GM10847 (cell line): ENCODE measurements around the gene ARHGAP26.
A peak's percentile ranks its signal among the peaks of the same experiment; 100 is the strongest.

Experiments
- POLR2A ChIP-seq: IDR thresholded peaks from 2 replicates; pipeline ENCODE4 v1.6.1; 2011; ENCODE audit not compliant: insufficient read length; ENCODE audit errors: extremely low read depth

ARHGAP26 gene

DNA sequence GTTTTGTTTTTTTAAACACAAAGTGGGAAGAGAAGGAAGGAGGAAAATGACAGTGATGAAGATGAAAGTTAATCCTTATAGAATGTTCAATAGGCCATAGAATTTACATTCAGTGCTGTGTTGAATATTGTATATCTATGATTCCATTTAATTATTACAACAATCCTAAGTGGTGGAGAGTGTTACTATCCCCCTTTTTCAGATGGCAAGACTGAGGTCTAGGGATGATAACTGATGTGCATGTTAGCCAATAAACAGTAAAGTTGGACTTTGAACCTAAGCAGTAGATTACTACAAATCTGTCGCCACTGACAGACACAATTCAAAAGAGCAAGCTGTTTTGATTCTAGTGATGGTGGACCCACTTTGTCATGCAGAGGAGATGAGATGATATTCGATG lies 237.9 kb downstream of the ARHGAP26 start:
- TF ChIP-seq POLR2A, result no peak

DNA sequence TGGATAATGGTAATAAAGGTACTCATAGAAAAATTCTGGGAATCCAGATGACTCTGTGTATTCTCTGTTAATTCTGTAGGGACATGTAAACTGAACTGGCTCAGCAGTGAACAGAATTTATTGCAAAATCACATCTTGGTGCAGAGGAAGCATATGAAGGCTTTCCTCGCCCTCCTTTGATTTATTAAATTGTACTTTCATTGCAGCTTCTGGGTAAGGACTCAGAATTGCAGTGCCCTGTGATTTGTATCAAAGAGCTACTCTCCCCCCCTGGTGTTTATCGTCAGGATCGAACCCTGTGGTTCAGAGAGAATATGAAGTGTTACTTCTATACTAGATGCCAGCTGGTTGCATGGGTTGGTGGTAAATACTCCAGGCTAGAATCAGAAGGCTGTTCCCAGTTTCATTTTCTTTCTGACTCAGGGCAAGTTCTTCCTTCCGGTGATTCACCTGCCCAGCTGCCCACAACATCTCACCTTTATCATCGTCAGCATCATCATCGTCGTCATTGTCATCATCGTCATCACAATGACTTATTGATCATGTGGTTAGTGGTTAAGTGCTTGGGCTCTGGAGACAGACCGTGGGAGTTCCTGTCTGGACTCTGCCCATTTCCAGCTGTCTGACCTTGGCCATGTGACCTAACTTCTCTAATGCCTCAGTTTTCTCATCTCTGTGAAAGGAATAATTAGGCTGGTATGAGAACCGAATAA lies 238.8 kb downstream of the ARHGAP26 start:
- no peak for TF ChIP-seq POLR2A

DNA sequence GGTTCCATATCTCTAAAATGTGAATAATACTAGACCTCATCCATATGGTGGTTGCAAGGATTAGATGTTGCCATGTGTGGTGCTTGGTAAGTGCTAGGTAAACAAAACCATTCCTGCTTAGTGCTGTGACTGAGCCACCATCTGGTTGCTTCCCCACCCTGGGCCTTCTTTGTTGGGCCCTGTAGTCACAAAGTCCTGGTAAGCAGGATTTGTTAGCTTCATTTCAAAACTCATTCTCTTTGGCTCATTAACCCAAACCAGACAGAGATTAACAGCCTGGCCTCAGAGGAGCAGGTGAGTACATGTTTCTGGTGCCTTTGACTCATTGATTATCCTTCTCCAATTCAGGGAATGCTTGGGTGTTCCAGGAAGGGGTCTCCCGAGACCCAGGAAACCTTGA lies 240.2 kb downstream of the ARHGAP26 start:
- TF ChIP-seq POLR2A, result no peak

DNA sequence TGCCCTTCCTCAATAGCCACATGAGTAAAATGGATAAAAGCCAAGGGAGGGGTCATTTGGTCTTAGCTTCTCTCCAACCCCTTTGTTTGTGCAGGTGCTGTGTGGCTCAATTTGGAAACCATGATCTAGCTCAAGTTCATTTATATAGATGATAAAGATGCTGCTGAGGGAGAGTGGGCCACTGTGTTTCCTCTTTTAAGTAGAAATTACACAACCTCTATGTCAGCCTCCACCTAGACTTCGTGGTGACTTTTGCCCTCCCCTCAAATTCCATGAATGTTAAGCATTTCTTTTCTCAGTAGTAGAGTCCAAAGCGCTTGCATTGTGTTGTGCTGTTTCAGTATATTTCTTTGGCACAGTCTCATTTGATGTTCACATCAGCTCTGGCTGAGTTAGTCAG lies 241.4 kb downstream of the ARHGAP26 start:
- TF ChIP-seq POLR2A, result no peak

DNA sequence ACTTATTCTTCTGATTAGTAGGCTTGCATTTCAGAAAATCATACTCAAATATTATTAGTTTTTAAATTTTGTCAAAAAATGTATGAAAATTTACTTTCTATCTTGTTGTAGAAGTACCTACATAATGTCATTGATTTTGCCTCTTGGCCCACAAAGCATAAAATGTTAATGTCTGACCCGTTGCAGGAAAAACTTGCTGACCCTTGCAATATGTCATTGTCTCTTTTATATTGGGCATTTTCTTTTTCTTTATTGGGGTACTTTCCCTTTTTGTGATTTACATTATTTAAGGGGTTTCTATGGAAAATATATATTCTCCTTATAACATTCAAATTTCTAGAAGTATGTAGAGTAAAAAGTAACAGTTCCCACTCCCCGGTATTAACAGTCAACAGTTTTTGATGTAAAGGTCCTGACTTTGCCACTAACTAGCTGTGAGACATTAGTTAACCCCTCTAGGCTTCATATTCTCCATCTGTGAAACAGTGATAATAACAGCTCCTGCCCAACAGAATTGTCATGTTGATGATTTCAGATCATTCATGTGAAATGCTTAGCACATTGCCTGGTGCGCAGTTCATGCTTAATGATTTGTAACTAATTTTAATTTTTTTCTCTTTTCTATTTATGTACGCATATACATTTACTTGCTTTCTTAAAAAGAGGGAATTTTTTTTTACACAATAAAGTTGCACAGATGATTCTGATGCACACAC lies 243.2 kb downstream of the ARHGAP26 start:
- TF ChIP-seq POLR2A, result no peak

DNA sequence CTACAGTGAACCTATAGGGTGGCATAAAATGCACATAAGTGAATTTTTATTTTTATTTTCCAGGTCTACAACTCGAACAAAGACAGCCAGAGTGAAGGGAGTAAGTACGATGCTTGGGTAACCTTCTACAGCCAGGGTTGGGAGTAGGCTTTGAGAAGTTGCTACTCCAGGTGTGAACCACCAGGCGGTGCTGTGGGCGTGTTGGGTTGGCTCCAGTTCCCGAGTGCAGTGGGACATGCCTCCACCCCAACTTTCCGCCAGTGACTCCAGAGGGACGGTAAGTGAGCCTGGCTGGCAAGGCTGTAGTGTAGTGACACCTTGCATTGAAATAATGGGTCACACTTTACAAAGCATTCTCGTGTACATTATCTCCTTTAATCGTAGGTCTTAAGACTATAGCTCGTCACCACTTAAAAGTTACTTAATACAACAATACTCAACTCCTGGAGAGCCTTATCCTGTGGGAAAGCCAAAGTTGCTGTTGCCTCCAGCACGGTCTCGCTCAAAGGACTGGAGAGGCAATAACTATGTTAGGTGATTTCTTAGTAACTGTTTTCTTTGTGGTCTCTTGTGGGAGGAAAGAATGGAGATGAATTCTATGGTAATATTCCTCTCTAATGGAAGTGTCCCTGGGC lies 244.0 kb downstream of the ARHGAP26 start:
- TF ChIP-seq POLR2A, result no peak

DNA sequence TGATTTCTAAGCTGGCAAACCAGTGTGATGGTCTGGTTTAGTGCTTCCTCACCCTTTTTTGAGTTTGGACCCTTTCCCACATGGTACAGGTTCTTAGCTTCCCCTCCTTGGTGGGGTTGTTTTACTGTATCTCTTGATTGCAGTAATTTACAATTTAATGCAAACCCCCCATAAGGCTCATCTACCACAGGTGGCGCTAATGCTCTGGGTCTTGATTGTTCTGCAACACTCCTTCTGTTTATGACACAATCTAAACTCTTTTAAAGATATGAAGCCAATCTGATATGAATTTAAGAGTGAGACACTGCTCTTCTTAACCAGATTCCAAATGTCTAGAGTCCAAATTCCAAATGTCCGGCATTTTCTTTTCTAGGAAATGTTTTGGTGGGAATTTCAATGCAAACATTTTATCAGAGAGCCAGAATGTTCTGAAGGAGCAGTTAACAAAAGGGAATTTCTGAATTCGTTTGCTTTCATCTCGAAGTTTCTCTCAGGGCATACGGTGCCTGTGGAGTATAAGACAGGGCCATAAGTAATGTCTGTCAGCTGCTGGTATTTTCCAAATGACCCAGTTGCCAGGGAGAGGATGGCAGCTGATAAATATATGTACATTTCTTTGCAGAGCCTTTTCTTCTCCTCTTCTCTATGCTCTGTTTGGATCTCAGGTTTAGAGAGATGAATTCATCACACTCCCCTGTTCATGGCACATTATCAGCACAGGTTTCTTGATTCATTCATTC lies 246.8 kb downstream of the ARHGAP26 start:
- no peak for TF ChIP-seq POLR2A

DNA sequence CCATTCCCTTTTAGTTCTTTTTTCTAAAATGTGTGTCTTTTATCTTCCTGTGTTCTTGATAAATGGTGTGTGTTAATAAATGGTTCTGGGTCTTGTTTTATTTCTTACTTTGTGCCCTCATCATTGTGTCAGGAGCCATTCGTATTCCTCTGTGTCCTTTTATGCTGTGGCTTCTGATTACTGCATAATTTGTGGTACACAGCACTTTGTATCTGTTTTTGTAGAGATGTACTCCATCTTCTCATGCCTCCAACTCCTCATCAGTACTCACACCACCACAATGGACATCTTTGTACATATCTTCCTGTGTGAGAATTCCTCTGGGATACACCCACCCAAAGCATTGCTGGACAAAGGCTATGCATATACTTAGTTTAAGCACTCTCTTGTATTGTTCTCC lies 247.4 kb downstream of the ARHGAP26 start:
- no peak for TF ChIP-seq POLR2A

DNA sequence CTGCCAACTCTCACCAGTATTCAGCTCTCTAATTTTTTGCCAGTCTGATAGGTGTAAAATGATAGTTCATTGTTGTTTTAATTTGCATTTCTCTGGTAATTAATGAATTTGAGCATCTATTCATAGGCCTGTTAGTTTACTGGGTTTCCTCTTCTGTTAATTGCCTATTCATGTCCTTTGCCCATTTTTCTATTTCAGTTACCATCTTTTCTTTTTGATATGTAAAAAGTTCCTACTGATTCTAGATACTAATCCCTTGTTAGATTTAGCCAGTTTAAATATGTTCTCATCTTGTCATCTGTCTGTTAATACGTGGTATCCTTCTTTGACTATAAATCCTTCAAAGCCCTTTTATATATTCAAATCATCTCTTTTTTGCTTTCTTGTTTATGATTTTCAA lies 247.8 kb downstream of the ARHGAP26 start:
- no peak for TF ChIP-seq POLR2A

DNA sequence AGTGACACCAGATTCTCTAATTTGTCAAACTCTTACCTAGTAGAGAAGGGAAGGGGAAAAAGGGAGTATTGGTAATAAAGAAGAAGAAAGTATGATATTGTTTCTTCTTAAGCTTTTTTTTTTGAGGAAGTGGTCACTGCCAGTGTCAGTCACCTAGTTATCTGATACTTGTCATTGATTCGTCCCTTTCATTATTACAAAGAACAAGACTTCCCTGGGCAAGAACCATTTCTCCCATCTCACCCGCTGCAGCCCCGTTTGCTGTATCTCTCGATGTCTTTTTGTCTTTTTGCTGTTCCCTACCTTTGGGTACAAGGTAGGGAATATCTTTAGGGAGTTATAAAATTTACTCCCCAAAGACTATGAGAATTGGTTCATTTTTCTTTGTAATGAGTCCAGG lies 249.0 kb downstream of the ARHGAP26 start:
- no peak for TF ChIP-seq POLR2A

DNA sequence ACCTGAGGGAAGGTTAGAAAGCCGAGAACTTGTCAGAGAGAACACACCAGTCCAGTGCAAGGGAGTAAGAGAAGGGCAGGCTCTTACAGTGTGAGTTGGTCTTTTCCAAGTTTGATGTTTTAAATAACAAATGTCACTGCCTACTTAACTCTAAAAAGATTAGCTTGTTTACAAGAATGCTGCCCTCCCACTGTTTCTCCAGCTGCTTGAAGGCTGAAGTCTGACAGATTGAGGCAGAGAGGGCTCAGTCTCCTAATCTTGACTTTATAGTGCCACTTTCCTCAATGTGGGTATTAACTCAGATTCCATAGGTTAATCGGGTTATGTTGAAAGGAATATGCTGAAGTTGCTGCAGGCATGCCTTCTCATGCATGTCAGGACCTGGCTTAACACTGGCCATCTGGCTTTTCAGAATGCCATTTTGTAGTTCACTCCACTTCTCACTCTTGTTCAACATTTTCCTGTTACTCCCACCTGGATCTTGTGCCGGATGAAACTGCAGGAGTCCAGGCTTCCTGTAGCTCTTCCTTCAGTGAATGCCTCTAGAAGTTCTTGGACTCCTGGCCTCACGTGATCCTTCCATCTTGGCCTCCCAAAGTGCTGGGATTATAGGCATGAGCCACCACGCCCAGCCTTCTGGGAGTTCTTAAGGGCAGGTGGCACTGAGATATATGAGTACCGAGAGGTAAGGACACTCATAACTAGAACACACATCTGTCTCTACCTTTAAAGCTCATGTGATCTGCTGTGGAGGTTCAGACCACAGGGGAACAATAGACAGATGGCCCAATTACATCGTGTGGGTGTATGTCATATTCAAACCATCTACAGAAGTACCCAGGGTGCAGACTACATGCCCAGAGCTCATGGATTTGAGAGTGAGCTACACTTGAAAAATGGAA lies 249.7 kb downstream of the ARHGAP26 start:
- no peak for TF ChIP-seq POLR2A

DNA sequence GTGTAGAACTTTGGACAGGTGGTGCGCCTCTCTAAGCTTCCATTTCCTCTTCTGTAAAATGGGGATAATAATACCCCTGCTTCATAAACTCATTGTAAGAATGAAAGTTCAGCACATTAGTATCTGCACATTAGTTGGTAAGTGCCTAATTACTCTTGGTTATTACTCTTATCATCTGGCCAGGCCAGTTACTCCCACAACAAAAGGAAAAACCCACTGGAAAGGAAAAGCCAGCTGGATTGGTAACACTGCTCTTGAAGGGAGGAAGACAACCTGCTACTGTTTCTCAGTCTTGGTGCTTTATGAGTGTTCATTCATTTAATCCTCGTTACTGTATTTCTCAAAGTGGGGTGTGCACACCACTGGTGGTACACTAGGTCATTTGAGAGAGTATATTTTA lies 251.4 kb downstream of the ARHGAP26 start:
- no peak for TF ChIP-seq POLR2A

DNA sequence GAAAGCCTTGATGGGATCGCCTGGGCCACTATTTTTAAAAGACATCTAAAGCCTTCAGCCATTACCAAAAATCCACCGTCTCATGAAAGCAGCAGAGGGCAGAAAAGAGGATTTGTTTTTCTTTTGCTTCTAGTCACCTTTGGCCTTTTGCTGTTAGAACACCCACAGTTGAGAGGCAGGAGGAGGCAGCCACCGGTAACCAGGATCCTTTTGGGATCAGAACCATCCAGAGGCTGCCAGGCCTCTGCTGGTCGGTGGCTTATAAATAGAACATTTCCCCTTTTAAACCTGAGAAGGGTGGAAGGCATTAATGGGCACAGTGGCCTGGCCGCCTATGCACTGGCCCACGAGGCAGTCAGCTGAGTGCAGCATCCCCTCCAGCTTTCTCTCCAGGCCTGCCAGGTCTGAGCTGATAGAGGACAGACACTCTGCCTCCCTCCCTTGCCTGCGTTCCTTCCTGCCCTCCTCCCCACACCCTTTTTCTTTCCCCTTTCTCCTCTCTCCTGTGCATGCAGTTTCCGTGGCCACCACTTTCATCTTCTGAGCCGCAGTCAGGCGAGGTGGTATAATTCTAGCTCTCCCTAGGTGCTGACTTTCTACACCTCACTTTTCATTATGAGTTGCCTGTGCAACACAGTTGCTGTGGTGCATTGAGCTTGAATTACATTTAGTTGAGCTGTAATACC lies 253.4 kb downstream of the ARHGAP26 start:
- peak; percentile 26 for TF ChIP-seq POLR2A

DNA sequence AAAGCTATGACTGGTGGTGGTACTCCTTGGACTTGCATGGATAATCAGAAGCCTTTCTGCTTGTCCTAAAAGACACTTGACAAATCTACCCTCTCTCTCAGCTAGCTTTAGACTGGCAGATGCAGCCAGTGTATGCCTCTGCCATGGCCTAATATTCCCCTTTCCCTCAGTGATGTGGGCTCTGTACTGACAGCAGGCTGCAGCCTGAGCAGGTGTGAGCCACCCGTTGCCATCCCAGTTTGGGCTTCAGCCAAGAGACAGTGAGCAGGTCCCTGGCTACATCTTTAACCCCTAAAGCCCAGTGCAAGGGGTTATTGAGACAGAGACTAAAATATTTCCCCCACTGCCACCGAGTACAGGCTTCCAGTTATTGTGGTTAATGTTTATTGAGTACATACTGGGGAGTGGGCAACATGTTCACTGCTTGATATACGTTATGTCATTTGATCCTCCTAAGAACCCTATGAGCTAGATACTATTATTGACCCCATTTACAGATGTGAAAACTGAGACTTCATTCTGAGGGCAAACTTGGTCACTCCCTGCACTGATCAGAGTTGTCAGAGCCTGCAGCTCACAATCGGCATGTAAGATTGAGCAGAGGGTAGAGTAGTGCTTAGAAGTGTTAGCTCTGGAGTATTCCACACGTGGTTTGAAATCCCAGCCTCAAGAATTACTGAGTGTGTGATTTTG lies 254.2 kb downstream of the ARHGAP26 start:
- no peak for TF ChIP-seq POLR2A

DNA sequence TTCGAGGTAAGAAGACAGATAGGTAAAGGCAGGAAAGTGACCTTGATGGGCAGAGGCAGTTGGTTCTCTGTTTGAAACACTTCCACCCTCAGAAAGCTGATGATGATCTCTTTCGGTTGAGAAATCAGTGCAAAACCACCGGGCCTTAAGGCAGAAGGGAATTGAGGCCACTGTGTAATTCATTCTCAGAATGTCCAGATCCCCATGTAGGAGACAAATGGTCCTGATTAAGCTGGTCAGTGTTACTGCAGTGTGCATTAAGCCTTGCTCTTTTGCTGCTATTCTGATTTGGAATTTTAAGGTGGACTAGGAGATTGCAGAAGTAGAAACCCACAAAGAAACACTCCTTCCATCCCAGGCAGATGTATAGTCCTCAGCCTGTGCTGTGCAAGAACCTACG lies 255.2 kb downstream of the ARHGAP26 start:
- TF ChIP-seq POLR2A, result no peak
